B cell (primary cell): ENCODE measurements around the gene INAFM2. TPM values are rescaled to one million over a fixed set of nuclear protein-coding genes. Genes with fewer than 3 reads are reported as not detected.

Experiments used
- ATAC-seq: fragments of 200-7000 bp; cut with Tn5 transposase; one replicate; pipeline ENCODE4 v1.10.0; 2021; ENCODE audit warnings: low read depth, mild to moderate bottlenecking, moderate number of reproducible peaks, moderate library complexity
- CTCF ChIA-PET: fragments of 350-600 bp; sonication (Branson Sonifier 250); formaldehyde crosslinking; loops from one replicate; lab custom pipeline; 2021; ENCODE audit warnings: antibody characterized with exemption, inconsistent platforms; lab: Charles Lee
- POLR2A ChIA-PET: fragments of 350-600 bp; sonication (Branson Sonifier 250); formaldehyde crosslinking; loops from one replicate; lab custom pipeline; 2021; ENCODE audit warnings: antibody characterized with exemption; lab: Charles Lee
- DNase-seq: peaks from one replicate; pipeline ENCODE4 v3.0.0; 2013
- H2AFZ ChIP-seq: 2 replicates; pipeline ENCODE4 v1.6.1; 2012; ENCODE audit warnings: mild to moderate bottlenecking, low read depth, low read length; ENCODE audit not compliant: insufficient read depth, poor library complexity, severe bottlenecking
- H3K27ac ChIP-seq, 2 donors: 1 replicate in 1 of 2; 2 replicates in 1 of 2; pipeline ENCODE4 v1.5.1; 2012 to 2013; ENCODE audit warnings: low read length in 2 of 2, mild to moderate bottlenecking in 2 of 2, moderate library complexity in 1 of 2
- H3K27me3 ChIP-seq, 4 experiments: fragments of 200-600 bp in 1 of 4; sonication (generic) in 1 of 4; replicated peaks in 1 of 4; 1 replicate in 2 of 4; 2 replicates in 2 of 4; pipeline versions ENCODE4 v1.6.1 to v1.7.0; 2013 to 2016; ENCODE audit warnings: low read length in 3 of 4, mild to moderate bottlenecking in 2 of 4, mixed read lengths in 1 of 4, moderate library complexity in 1 of 4; ENCODE audit not compliant: insufficient read depth in 4 of 4, control insufficient read depth in 3 of 4; ENCODE audit errors: control extremely low read depth in 1 of 4
- H3K36me3 ChIP-seq, 2 experiments: replicated peaks in 1 of 2; 1 replicate in 1 of 2; 2 replicates in 1 of 2; pipeline versions ENCODE4 v1.6.1 to v1.7.1; 2013; ENCODE audit warnings: low read length in 1 of 2; ENCODE audit not compliant: insufficient read depth in 2 of 2, control insufficient read depth in 1 of 2; ENCODE audit errors: control extremely low read depth in 1 of 2, extremely low read depth in 1 of 2
- H3K4me1 ChIP-seq, 2 donors: fragments of 200-600 bp in 1 of 2; sonication (generic) in 1 of 2; 1 replicate in 1 of 2; 2 replicates in 1 of 2; pipeline versions ENCODE4 v1.5.1 to v1.6.1; 2013 to 2017; ENCODE audit warnings: low read length in 2 of 2; ENCODE audit not compliant: control insufficient read depth in 2 of 2, insufficient read depth in 2 of 2
- H3K4me2 ChIP-seq: replicated peaks from 2 replicates; pipeline ENCODE3; 2012; ENCODE audit warnings: mild to moderate bottlenecking, low read depth, low read length; ENCODE audit not compliant: poor library complexity, severe bottlenecking
- H3K4me3 ChIP-seq, 5 experiments: fragments of 200-600 bp in 1 of 5; sonication (generic) in 1 of 5; 1 replicate in 3 of 5; 2 replicates in 2 of 5; pipeline versions ENCODE4 v1.5.1 to v1.7.0; 2011 to 2016; ENCODE audit warnings: low read length in 4 of 5, mild to moderate bottlenecking in 4 of 5, low read depth in 2 of 5, control low read depth in 1 of 5, moderate library complexity in 1 of 5; ENCODE audit not compliant: insufficient read depth in 1 of 5; ENCODE audit errors: control extremely low read depth in 1 of 5, extremely low read depth in 1 of 5
- H3K79me2 ChIP-seq: fragments of 200-600 bp; sonication (generic); one replicate; pipeline ENCODE4 v1.6.0; 2016; ENCODE audit warnings: low read length; ENCODE audit not compliant: control insufficient read depth, insufficient read depth
- H3K9ac ChIP-seq: fragments of 200-600 bp; sonication (generic); 2 replicates; pipeline ENCODE4 v1.6.1; 2017; ENCODE audit warnings: mild to moderate bottlenecking, low read length, moderate library complexity
- H3K9me3 ChIP-seq, 3 donors: one replicate each; pipeline versions ENCODE4 v1.6.1 to v1.7.1; 2013; ENCODE audit warnings: low read length in 2 of 3; ENCODE audit not compliant: control insufficient read depth in 2 of 3, insufficient read depth in 1 of 3; ENCODE audit errors: control extremely low read depth in 1 of 3
- H4K20me1 ChIP-seq: 2 replicates; pipeline ENCODE4 v1.6.0; 2012; ENCODE audit warnings: mild to moderate bottlenecking, low read length; ENCODE audit not compliant: insufficient read depth, control insufficient read depth, poor library complexity, severe bottlenecking
- H3K27ac Mint-ChIP-seq: one replicate; pipeline ENCODE4 v1.8.0; 2021; ENCODE audit warnings: mixed read lengths
- H3K27me3 Mint-ChIP-seq: one replicate; pipeline ENCODE4 v1.8.0; 2021; ENCODE audit warnings: mixed read lengths
- H3K4me1 Mint-ChIP-seq: one replicate; pipeline ENCODE4 v1.8.0; 2021; ENCODE audit warnings: mixed read lengths
- H3K4me3 Mint-ChIP-seq: one replicate; pipeline ENCODE4 v1.8.0; 2021; ENCODE audit warnings: mixed read lengths
- H3K9me3 Mint-ChIP-seq: one replicate; pipeline ENCODE4 v1.8.0; 2022; ENCODE audit warnings: mixed read lengths; ENCODE audit not compliant: insufficient read depth
- EZH2 ChIP-seq: IDR thresholded peaks from 2 replicates; pipeline ENCODE4 v1.6.1; 2012; ENCODE audit warnings: borderline replicate concordance, low read depth, mild to moderate bottlenecking, moderate library complexity, low read length; ENCODE audit not compliant: insufficient read depth, poor library complexity, severe bottlenecking
- WGBS: methylation state at CpG from one replicate; pipeline ENCODE4 v1.1.5; 2013; ENCODE audit warnings: missing lambda C conversion rate; ENCODE audit not compliant: insufficient coverage; 5-methylcytosine and 5-hydroxymethylcytosine counted together
- intact Hi-C: fragments of 100-400 bp; cut with micrococcal nuclease; formaldehyde crosslinking; loops from one replicate; pipeline ENCODE4 v1.10.0; 2022
- polyA plus RNA-seq: library from polyadenylated mRNA; depleted of rRNA; stranded (reverse); fragments of >200 nt; gene quantifications from 2 replicates; pipeline ENCODE4 v1.2.3, GENCODE V29; 2012
- total RNA-seq, 2 donors: library from RNA; stranded (reverse); fragments of 120-200 nt in 1 of 2; gene quantifications; 1 replicate in 1 of 2; 2 replicates in 1 of 2; pipeline versions ENCODE4 v1.2.3 to v1.2.4, GENCODE V29; 2013 to 2022
- TF ChIP-seq, protein P1 (sequence below): fragments of 200-600 bp; IDR thresholded peaks from one replicate; pipeline ENCODE4 v1.8.0; 2022; ENCODE audit warnings: antibody characterized with exemption, mild to moderate bottlenecking

INAFM2 gene
- total and polyA plus RNA-seq, 2 donors (not counting 1 experiment from before 2014, with no cell fraction given) = 3.0 to 7.0 TPM

DNA sequence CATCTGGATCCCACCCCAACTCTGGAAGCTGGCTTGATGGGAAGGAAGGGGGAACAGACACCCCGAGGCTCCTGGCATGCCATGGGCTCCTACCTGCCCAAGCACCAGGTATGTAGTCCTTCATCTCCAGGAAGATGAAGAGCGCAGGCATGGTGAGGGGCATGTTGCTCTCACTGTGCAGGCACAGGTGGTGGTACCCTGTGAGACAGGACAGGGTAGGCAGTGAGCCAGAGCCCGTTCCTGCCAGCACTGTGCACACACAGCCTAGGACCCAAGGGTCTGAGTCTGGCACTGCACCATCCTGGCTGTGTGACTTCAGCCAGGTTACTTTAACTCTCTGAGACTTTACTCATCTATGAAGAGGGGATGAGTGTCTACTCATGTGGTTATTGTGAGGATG, 31.2 kb upstream of the INAFM2 start:
- Mint-ChIP-seq H3K4me1 (peaks cover 2% of the 10 kb centered on the region), H3K27ac (no peak overlapping the region), H3K9me3 (no peaks in the 10 kb centered on the region), H3K27me3 (no peaks in the 10 kb centered on the region), H3K4me3 (no peak overlapping the region)
- Histone ChIP-seq H3K27me3 (no peaks in the 10 kb centered on the region), H4K20me1 (no peaks in the 10 kb centered on the region), H3K9me3 (no peaks in the 10 kb centered on the region), H3K36me3 (peaks cover 0 to 62% of the 10 kb centered on the region in 2 experiments), H3K9ac (no peak overlapping the region), H2AFZ (no peak overlapping the region), H3K27ac (no peak overlapping the region), H3K79me2 (no peaks in the 10 kb centered on the region), H3K4me3 (no peak overlapping the region), H3K4me2 (no peak overlapping the region), H3K4me1 (no peaks in the 10 kb centered on the region)
- WGBS = 87% methylated on average over 3 of the region's 3 CpGs
- POLR2A ChIA-PET = no interaction called here
- DNase-seq (no peak), ATAC-seq (no peak)
- CTCF ChIA-PET = interaction anchor here (1.4 kb wide), 1 partner anchor 13 kb away, joined by 5 read pairs; no protein-coding TSS in a partner anchor
- no peak for TF ChIP-seq EZH2
- TF ChIP-seq, protein P1, sequence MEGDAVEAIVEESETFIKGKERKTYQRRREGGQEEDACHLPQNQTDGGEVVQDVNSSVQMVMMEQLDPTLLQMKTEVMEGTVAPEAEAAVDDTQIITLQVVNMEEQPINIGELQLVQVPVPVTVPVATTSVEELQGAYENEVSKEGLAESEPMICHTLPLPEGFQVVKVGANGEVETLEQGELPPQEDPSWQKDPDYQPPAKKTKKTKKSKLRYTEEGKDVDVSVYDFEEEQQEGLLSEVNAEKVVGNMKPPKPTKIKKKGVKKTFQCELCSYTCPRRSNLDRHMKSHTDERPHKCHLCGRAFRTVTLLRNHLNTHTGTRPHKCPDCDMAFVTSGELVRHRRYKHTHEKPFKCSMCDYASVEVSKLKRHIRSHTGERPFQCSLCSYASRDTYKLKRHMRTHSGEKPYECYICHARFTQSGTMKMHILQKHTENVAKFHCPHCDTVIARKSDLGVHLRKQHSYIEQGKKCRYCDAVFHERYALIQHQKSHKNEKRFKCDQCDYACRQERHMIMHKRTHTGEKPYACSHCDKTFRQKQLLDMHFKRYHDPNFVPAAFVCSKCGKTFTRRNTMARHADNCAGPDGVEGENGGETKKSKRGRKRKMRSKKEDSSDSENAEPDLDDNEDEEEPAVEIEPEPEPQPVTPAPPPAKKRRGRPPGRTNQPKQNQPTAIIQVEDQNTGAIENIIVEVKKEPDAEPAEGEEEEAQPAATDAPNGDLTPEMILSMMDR = no peak
- intact Hi-C loops = no loop called here

DNA sequence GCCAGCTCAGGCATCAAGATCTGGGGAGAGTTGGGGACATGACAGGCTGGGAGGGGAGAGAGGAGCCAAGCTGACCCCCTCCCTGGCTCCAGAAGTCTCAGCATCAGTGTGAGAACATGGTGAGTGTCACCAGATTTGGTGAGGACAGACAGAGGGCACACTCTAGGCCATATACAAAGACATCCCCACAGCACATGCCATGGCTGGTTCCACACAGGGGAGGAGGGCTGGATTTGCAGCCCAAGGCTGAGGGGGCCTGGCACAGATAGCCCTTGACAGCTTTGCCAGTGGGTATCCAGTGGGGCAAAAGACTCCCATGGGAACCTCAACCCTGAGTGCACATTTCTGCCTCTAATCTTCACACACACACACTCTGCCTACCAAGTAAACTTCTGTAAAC, 30.5 kb upstream of the INAFM2 start:
- no peak overlapping the region for H2AFZ ChIP-seq
- Mint-ChIP-seq H3K9me3 (no peaks in the 10 kb centered on the region), H3K4me3 (no peak overlapping the region), H3K27me3 (no peaks in the 10 kb centered on the region), H3K4me1 (peaks cover 2% of the 10 kb centered on the region), H3K27ac (no peak overlapping the region)
- H3K4me3 ChIP-seq = no peak overlapping the region
- no peak for ATAC-seq
- no peak for TF ChIP-seq EZH2
- TF ChIP-seq, protein P1 = no peak
- H3K27ac ChIP-seq = no peak overlapping the region
- ChIA-PET POLR2A (no interaction called here), CTCF (interaction anchor here (0.7 to 2.0 kb wide), 5 partner anchors 14 to 44 kb away, joined by 3 to 6 read pairs (median 5); no protein-coding TSS in a partner anchor)
- H4K20me1 ChIP-seq = no peaks in the 10 kb centered on the region
- no peak overlapping the region for H3K9ac ChIP-seq
- no peaks in the 10 kb centered on the region for H3K79me2 ChIP-seq
- H3K4me1 ChIP-seq = no peaks in the 10 kb centered on the region
- H3K4me2 ChIP-seq = no peak overlapping the region
- H3K36me3 ChIP-seq = peaks cover 0 to 63% of the 10 kb centered on the region in 2 experiments
- H3K9me3 ChIP-seq = no peaks in the 10 kb centered on the region
- no peak for DNase-seq
- intact Hi-C loops = no loop called here
- H3K27me3 ChIP-seq = no peaks in the 10 kb centered on the region
